Stimulated activated CD8-positive, alpha-beta memory T cell treated with anti-CD3 and anti-CD28 coated beads, Interleukin-7, amount 100 ng/mL, for 1 hour (primary cell): ENCODE results near the gene KDM4B.
"Not testable (repeated sequence)": the region's sequence is repeated elsewhere in the genome, so short reads cannot be mapped to it uniquely, and the experiment has no call there.

Experiments used
- DNase-seq, 2 donors: peaks; one replicate each; pipeline ENCODE4 v3.0.0-alpha.2; 2020; ENCODE audit warnings: low read depth in 2 of 2

KDM4B gene

GRCh38 chr19:4967738-4968461, 1.0 kb upstream of the KDM4B start:
- no peak for DNase-seq

- no peak for DNase-seq
Measured at GRCh38 chr19:4969292-4969771, 419 bp downstream of the KDM4B start.

DNA sequence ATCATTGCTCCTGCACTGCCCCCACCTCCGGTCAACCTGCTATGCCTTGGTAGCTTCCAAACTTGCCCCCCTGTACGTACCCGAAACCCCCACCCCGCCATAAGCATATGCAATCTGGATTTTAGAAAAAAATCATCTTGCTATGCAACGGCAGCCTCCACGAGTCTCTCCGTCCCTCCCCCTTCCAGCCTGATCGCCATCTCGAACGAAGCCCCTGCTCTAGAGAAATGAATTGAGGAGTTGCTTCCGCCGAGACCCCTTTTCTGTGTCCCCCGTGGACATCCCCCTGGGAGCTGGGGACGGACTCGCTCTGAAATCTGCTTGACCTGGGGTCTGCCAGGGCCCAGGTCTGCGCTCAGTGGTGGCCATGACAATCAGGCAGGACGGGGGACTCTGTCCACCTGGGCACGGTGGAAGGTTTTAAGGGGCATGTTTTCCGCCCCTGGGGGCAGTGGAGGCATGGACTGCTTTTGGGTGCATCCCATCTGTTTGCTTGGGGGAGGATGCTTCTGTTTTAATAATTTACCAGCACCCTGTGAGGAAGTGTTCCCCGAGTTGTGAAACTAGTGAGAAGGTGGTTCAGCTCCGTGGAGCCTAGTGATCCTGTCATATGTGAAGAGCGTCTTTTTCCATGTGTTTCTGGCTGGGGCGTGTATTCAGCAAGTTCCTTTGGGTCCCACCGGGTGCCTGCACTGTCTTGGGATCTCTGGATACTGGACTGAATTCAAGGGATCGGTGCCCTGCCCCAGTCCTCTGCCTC, 1.0 kb downstream of the KDM4B start:
- no peak for DNase-seq

DNA sequence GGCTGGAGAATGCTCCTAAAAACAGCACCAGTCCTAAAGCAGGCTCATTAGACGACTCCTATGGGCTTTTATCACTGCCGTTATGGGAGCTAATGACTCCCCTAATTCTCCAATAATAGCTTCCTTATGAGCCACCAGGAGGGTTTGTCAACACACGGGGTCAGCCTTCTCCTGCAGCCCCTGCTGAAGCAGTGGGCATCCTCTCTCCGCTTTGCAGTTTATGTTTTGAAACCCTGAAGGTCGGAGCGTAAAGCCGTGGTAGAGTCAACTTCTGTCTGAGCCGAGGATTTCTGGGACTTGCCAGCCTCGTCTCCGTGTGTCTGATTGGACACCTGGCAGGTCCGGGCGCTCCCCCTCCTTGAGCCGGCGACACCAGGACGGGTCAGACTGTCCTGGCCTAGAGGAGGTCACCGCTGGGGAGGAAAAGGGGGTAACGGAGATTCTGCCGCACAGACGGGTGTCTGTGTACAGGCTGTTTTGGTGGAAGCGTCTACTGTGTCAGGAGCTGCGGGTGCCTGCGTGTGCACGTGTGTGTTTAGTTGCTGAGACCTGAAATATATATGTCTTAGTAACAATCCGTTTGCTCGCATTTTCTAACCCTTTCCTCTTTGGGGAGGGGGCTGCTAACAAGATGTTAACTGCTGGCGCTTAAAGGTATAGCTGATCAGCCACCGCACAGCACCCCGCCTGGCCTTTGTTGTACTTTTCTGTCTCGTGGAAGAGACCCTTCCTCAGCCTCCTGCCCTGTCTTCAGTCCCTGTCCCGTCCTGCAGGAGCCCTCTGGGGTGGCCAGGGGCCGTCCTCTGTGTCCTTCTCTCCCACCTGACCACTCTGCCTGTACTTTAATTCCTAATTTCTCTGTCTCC, 1.9 kb downstream of the KDM4B start:
- no peak for DNase-seq

- no peak for DNase-seq
Measured at GRCh38 chr19:4971424-4971793, 2.5 kb downstream of the KDM4B start.

- DNase-seq: no peak
Measured at GRCh38 chr19:4971816-4972495, 3.0 kb downstream of the KDM4B start.

DNA sequence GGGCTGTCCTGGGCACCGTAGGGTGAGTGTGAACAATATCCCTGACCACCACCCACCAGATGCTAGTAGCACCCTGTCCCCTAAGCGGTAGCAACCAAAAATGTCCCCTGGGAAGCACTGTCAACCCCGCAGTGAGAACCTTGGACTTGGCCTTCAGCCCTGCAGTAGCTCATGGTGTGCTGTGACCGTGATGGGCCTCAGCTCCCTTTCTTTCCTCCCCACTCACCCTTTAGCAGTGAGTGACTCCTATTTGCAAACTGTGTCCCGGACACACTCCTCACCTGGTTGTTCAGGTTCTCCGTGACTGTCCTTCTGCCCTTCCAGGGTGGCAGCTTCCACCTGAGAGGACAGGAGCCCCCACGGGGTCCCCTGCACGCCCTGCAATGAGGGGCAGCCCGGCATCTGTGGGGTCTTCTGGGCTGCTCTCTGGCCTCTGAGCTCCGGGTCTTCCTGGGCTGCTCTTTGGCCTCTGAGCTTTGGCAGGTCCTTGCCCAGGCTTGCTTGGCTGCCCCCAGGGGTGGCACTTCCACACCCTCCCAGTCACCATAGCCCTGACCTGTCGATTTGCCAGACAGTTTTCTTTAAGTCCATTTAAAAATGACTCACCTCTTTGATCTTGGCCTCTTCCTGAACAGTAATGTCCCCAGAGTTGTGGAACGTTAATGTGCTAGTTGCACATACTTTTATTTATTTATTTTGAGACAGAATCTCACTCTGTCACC, 3.8 kb downstream of the KDM4B start:
- no peak for DNase-seq

DNA sequence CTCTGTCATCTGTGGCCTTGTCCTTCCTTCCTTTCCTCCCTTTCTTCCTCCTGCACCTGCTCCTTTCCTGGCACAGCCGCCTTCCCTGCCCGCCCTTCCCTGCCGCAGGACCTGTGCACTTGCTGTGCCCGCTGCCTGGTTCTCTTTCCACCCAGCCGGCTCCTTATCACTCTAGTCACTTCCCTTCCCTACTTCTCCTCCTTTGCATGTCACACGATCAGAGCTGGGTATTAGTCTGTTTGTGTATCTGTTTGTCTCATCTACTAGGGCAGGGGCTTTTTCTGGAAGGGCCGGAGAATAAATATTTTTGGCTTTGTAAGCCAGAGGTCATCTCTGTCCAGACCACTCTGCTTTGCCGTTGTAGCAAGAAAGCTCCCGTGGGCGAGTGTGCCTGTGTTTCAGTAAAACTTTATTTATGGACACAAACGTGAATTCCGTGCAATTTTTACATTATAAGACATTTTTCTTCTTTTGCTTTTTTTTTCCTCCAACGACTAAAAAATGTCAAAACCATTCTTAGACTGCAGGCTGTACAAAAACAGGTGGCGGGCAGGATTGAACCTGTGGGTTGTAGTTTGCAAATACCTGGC, 6.1 kb downstream of the KDM4B start:
- no peak for DNase-seq

DNA sequence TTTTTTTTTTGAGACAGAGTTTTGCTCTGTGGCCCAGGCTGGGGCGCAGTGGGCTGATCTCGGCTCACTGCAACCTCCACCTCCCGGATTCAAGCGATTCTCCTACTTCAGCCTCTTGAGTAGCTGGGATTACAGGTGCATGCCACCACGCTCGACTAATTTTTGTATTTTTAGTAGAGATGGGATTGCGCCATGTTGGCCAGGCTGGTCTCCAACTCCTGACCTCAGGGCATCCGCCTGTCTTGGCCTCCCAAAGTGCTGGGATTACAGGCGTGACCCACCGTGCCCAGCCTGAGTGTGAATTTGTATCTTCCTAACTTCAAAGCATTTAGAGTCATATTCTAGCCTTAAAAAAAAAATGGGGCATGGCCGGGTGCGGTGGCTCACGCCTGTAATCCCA, 6.7 kb downstream of the KDM4B start:
- DNase-seq: not testable (repeated sequence)

DNA sequence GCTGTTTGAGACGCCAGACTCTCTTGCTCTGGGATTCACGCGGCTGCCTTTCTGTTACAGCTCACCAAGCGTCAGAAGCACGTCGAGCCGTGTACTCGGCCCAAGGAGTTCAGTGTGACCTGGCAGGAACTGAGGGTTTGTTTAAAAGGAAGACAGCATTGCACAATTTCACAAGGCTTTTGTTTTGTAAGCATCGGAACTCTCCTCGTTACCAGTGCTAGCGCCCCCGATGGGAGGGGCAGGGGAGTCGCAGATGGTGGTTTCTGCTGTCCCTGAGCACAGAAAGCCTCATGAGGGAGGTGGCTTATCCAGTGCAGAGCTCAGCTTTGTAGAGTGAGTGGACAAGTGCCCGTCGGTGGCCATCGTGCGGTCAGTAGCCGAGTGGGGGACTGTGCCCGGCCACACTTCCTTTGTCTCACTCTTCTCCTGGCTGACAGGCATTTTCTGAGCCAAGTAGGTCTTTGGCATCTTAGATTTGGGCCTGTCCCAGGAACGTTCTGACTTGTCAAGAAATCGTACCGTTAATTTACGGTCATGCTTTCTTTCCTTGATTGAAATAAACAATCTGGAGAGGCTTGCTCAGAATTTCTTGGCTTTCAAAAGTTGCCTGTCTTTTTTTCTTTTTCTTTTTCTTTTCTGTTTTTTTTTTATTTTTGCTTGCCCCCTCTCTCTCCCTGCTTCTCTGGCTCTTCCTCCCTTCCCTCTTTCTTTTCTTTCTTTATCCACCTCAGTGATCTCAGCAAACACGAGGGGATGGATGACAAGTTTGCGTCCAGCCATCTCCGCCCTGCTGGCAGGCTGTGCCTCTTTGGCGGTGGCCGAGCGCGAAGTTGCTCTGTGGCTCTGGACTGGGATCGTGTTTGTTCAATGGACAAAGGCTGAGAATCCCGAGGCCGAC, 7.7 kb downstream of the KDM4B start:
- no peak for DNase-seq

DNA sequence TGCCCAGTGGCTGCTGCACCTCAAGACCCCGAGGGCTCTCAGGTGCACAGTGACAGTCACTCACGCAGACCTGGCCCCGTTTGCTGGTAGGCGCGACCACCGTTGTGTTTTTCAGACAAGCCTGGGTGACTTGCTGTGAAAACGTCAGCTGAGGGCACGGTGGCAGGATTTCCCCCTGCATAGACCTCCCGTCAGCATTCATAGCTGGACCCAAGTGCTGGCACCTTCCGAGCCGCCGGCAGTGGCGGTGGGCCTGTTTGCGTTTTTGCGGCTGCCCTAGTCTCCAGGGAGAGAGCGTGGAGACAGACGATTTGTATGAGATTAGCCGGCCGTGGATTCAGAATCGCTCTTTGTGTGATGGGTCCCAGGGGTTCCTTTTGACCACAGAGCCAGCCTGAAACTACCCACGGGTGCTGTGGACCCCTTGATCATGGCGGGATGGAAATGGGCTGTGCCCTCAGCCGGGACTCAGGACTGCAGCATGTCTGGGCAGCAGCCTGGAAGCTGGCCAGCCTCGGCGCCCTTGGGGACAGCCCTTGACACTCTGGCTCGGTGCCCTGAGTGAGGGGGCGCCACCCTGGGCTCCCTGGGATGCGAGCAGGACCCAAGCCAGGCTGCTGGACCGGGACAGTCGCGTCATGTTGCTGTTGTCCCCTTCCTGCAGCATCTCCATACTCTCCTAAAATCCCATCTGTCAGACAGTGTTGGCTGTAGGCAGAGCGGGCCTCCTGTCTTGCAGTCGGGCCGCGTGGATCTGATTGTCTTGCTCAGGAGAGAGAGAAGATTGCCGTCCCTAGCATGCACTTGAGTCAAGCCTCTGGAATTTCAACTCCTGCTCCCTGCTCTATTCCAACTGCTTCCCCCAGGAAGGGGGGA, 8.6 kb downstream of the KDM4B start:
- no peak for DNase-seq

DNA sequence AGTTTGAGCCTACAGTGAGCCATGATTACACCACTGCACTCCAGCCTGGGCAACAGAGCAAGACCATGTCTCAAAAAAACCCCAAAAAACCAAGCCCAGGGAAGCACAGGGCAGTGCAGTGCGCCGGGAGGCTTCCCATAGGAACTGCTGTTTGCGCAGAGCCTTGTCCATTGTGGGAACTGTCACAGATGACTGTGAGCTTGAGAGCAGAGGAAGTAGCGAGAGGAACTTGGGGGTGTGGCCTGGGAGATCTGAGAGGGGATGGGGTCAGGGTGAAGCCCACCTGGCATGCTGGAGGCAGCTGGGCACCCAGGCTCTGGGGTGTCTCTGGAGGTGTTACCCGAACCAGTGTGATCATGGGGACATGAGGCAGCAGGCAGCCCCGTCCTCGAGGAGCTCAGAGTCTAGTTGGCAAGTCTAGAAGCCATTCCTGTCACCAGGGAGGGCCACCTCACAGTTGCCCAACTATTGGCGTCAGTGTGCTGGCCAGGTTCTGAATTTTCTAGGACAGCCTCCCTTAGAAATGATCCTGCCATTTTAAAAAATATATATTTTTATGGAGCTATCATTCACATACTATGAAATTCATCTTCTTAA, 10.4 kb downstream of the KDM4B start:
- DNase-seq: no peak

DNA sequence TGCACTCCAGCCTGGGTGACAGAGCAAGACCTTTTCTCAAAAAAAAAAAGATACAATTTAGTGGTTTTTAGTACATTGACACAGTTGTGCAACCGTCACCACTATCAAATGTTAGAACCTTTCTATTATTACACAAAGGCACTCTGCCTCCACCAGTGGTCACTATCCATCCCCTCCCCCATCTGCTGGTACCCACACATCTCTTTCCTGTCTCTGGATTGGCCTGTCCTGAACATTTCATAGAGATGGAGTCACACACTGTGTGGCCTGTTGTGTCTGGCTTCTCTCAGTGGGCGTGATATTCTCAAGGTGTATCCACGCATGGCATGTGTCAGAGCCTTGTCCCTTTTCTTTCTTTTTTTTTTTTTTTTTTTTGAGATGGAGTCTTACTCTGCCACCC, 11.2 kb downstream of the KDM4B start:
- no peak for DNase-seq

GRCh38 chr19:4980838-4981680, 12.1 kb downstream of the KDM4B start:
- DNase-seq: no peak

GRCh38 chr19:4981681-4981958, 12.7 kb downstream of the KDM4B start:
- DNase-seq: no peak

DNA sequence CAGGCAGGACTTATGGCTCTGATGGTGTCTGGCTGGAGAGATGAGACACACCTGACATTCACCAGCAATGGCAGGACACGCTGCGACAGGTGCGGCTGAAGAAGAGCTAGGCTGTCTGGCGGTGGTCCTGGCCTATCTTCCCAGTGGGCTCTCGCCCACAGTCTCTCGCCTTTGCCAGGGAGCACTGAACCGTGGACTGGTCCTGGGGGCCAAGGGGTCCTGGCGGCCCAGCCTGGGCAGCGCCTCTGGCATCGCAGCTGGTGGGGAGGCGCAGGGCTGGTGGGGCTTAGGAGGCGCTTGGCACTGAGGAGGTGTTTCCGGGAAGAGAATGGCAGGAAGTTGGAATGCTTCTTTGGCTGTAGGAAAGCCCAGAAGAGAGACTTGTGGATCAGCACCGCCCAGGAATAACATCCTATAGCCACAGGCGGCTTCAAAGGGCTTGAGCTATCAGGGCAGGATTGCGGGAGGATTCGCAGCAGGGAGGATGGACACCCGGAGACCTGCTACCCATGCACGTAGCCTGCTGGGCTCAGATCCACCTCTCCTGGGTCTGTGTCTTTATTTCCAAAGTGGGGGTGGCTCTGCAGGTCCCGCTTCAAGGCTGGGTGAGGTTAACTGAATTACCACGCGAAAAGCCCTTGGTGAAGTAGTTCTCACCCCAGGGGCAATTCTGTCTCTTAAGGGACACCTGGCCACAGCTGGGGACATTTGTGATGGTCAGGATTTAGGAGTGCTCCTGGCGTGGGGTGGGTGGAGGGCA, 14.6 kb downstream of the KDM4B start:
- no peak for DNase-seq

GRCh38 chr19:4984106-4984380, 15.1 kb downstream of the KDM4B start:
- DNase-seq: no peak
